Measurements from ENCODE around the gene LRRC27.

The LRRC27 gene

GRCh38 chr10:132405463-132405991 is 73.5 kb downstream of the LRRC27 start:
- no peak for DNase-seq

GRCh38 chr10:132406181-132406580 is 74.2 kb downstream of the LRRC27 start:
- no peak for DNase-seq

- no peak for DNase-seq
These were observed 74.8 kb downstream of the LRRC27 start for GRCh38 chr10:132406750-132407149.

GRCh38 chr10:132407243-132407746 is 75.3 kb downstream of the LRRC27 start:
- no peak for DNase-seq

- no peak for DNase-seq
These were observed 75.9 kb downstream of the LRRC27 start for GRCh38 chr10:132407846-132408278.

GRCh38 chr10:132408367-132408781 is 76.4 kb downstream of the LRRC27 start:
- DNase-seq = no peak

- DNase-seq = no peak
These were observed 77.1 kb downstream of the LRRC27 start for GRCh38 chr10:132408823-132409666.

GRCh38 chr10:132409667-132410028 is 77.7 kb downstream of the LRRC27 start:
- no peak for DNase-seq

GRCh38 chr10:132410056-132410778 is 78.2 kb downstream of the LRRC27 start:
- DNase-seq = no peak

GRCh38 chr10:132410779-132411532 is 79.0 kb downstream of the LRRC27 start:
- no peak for DNase-seq

- no peak for DNase-seq
These were observed 79.7 kb downstream of the LRRC27 start for GRCh38 chr10:132411561-132412253.

GRCh38 chr10:132412316-132413192 is 80.6 kb downstream of the LRRC27 start:
- DNase-seq = no peak

GRCh38 chr10:132413226-132414205 is 81.5 kb downstream of the LRRC27 start:
- DNase-seq = no peak

- DNase-seq = no peak
These were observed 82.5 kb downstream of the LRRC27 start for GRCh38 chr10:132414402-132415016.

GRCh38 chr10:132415255-132415654 is 83.3 kb downstream of the LRRC27 start:
- no peak for DNase-seq

- no peak for DNase-seq
These were observed 84.0 kb downstream of the LRRC27 start for GRCh38 chr10:132415956-132416355.

GRCh38 chr10:132416566-132417256 is 84.7 kb downstream of the LRRC27 start:
- no peak for DNase-seq

- DNase-seq = no peak
These were observed 85.4 kb downstream of the LRRC27 start for GRCh38 chr10:132417257-132417910.

Data from NCI-H1694 treated with DMSO at 0.1 percent for 48 hours (cell line).